A549 (cell line): ENCODE measurements around the gene DAZAP1.

Source experiments
- CEBPB ChIP-seq, 2 experiments: fragments of >200 bp in 1 of 2; sonication (Bioruptor Twin) in 1 of 2; formaldehyde crosslinking in 1 of 2; IDR thresholded peaks; 2 replicates each; pipeline ENCODE4 v1.6.1; 2012 to 2016
- FOSL2 ChIP-seq, 2 experiments: fragments of 450-650 bp in 1 of 2; fragments of >200 bp in 1 of 2; sonication (Bioruptor Twin) in 1 of 2; formaldehyde crosslinking; IDR thresholded peaks; 2 replicates each; pipeline versions ENCODE4 v1.5.0 to v1.6.1; 2016 to 2020; ENCODE audit warnings: mild to moderate bottlenecking in 1 of 2, moderate library complexity in 1 of 2
- HDAC2 ChIP-seq: fragments of 200-600 bp; sonication (generic); IDR thresholded peaks from 2 replicates; pipeline ENCODE4 v1.6.1; 2016
- JUN ChIP-seq, 2 experiments: fragments of >200 bp; sonication (Bioruptor Twin); formaldehyde crosslinking; IDR thresholded peaks; 2 replicates in 1 of 2; 3 replicates in 1 of 2; pipeline ENCODE4 v1.6.1; 2016 to 2017
- JUNB ChIP-seq: fragments of >200 bp; sonication (Bioruptor Twin); formaldehyde crosslinking; IDR thresholded peaks from 2 replicates; pipeline ENCODE4 v1.6.1; 2016
- KDM1A ChIP-seq: fragments of 200-600 bp; sonication (generic); IDR thresholded peaks from 2 replicates; pipeline ENCODE4 v1.6.1; 2016; ENCODE audit warnings: low read depth, mild to moderate bottlenecking
- MYC ChIP-seq: IDR thresholded peaks from 2 replicates; pipeline ENCODE4 v1.6.1; 2012; ENCODE audit warnings: mild to moderate bottlenecking, inconsistent platforms, low read length, improper control_type of control experiment, borderline replicate concordance
- POLR2A ChIP-seq: IDR thresholded peaks from 2 replicates; pipeline ENCODE4 v1.6.1; 2012; ENCODE audit warnings: mild to moderate bottlenecking, low read length
- RAD21 ChIP-seq, 2 experiments: fragments of >200 bp in 1 of 2; sonication (Bioruptor Twin) in 1 of 2; formaldehyde crosslinking in 1 of 2; IDR thresholded peaks in 1 of 2; conservative IDR thresholded peaks in 1 of 2; 2 replicates in 1 of 2; 3 replicates in 1 of 2; pipeline ENCODE4 v1.6.1; 2012 to 2018; ENCODE audit warnings: inconsistent platforms in 1 of 2
- SMC3 ChIP-seq: fragments of >200 bp; sonication (Bioruptor Twin); formaldehyde crosslinking; IDR thresholded peaks from 3 replicates; pipeline ENCODE4 v1.6.1; 2018; ENCODE audit warnings: inconsistent platforms
- TF ChIP-seq, protein P1 (sequence below): fragments of >200 bp; sonication (Bioruptor Twin); formaldehyde crosslinking; IDR thresholded peaks from 3 replicates; pipeline ENCODE4 v1.5.1; 2016
- TF ChIP-seq, protein P2 (sequence below): fragments of 450-650 bp; IDR thresholded peaks from 2 replicates; pipeline ENCODE4 v1.6.1; 2014; ENCODE audit warnings: antibody characterized with exemption
- TF ChIP-seq, protein P3 (sequence below): fragments of 200-600 bp; sonication (generic); IDR thresholded peaks from 2 replicates; pipeline ENCODE4 v1.6.1; 2016; ENCODE audit warnings: antibody characterized with exemption, mild to moderate bottlenecking, moderate library complexity
- TF ChIP-seq, protein P4 (sequence below): IDR thresholded peaks from 2 replicates; pipeline ENCODE4 v1.6.1; 2012; ENCODE audit warnings: low read depth, borderline replicate concordance

DNA sequence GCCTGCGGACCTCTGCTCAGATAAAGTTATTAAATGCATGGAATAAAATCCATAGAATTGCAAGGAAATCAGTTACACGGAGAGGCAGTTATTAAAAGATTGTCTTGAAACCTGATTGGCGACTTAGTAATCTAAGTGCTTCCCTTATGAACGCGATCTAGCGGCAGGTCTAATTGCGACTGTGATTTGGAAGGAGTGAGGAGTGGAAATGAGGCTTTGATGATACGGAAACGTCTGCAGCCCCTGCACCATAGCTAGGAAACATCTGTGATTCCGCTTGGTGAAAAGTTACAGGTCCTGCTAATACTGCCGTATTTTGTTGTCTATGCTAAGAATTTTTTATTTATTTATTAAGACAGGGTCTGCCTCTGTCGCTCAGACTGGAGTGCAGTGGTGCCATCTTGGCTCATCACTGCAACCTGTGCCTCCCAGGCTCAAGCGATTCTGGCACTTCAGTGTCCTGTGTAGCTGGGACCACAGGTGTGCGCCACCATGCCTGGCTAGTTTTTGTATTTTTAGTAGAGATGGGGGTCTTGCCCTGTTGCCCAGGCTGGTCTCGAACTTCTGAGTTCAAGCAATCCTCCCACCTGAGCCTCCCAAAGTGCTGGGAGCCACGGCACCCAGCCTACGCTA, 22.8 kb upstream of the DAZAP1 start:
- TF ChIP-seq, protein P1, sequence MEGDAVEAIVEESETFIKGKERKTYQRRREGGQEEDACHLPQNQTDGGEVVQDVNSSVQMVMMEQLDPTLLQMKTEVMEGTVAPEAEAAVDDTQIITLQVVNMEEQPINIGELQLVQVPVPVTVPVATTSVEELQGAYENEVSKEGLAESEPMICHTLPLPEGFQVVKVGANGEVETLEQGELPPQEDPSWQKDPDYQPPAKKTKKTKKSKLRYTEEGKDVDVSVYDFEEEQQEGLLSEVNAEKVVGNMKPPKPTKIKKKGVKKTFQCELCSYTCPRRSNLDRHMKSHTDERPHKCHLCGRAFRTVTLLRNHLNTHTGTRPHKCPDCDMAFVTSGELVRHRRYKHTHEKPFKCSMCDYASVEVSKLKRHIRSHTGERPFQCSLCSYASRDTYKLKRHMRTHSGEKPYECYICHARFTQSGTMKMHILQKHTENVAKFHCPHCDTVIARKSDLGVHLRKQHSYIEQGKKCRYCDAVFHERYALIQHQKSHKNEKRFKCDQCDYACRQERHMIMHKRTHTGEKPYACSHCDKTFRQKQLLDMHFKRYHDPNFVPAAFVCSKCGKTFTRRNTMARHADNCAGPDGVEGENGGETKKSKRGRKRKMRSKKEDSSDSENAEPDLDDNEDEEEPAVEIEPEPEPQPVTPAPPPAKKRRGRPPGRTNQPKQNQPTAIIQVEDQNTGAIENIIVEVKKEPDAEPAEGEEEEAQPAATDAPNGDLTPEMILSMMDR: no peak
- TF ChIP-seq HDAC2 (no peak), JUN (IDR thresholded peaks at IDR 0.05) (no peak), POLR2A (no peak), JUNB (no peak), RAD21 (conservative IDR thresholded peaks at IDR 0.05 in 1 of 2, IDR thresholded peaks at IDR 0.05 in 1 of 2) (no peak), SMC3 (no peak), MYC (no peak), FOSL2 (IDR thresholded peaks at IDR 0.05) (no peak), FOSL2 (CRISPR knock-in tag; IDR thresholded peaks at IDR 0.05) (no peak), CEBPB (IDR thresholded peaks at IDR 0.05) (no peak), KDM1A (no peak)
- TF ChIP-seq, protein P2, sequence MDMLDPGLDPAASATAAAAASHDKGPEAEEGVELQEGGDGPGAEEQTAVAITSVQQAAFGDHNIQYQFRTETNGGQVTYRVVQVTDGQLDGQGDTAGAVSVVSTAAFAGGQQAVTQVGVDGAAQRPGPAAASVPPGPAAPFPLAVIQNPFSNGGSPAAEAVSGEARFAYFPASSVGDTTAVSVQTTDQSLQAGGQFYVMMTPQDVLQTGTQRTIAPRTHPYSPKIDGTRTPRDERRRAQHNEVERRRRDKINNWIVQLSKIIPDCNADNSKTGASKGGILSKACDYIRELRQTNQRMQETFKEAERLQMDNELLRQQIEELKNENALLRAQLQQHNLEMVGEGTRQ: no peak
- TF ChIP-seq, protein P3, sequence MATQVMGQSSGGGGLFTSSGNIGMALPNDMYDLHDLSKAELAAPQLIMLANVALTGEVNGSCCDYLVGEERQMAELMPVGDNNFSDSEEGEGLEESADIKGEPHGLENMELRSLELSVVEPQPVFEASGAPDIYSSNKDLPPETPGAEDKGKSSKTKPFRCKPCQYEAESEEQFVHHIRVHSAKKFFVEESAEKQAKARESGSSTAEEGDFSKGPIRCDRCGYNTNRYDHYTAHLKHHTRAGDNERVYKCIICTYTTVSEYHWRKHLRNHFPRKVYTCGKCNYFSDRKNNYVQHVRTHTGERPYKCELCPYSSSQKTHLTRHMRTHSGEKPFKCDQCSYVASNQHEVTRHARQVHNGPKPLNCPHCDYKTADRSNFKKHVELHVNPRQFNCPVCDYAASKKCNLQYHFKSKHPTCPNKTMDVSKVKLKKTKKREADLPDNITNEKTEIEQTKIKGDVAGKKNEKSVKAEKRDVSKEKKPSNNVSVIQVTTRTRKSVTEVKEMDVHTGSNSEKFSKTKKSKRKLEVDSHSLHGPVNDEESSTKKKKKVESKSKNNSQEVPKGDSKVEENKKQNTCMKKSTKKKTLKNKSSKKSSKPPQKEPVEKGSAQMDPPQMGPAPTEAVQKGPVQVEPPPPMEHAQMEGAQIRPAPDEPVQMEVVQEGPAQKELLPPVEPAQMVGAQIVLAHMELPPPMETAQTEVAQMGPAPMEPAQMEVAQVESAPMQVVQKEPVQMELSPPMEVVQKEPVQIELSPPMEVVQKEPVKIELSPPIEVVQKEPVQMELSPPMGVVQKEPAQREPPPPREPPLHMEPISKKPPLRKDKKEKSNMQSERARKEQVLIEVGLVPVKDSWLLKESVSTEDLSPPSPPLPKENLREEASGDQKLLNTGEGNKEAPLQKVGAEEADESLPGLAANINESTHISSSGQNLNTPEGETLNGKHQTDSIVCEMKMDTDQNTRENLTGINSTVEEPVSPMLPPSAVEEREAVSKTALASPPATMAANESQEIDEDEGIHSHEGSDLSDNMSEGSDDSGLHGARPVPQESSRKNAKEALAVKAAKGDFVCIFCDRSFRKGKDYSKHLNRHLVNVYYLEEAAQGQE: no peak
- TF ChIP-seq, protein P4, sequence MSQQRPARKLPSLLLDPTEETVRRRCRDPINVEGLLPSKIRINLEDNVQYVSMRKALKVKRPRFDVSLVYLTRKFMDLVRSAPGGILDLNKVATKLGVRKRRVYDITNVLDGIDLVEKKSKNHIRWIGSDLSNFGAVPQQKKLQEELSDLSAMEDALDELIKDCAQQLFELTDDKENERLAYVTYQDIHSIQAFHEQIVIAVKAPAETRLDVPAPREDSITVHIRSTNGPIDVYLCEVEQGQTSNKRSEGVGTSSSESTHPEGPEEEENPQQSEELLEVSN: no peak
